ENCODE data around the gene SLC24A3. TPM values are rescaled to one million over a fixed set of nuclear protein-coding genes. Genes with fewer than 3 reads are reported as not detected.

The SLC24A3 gene
- total RNA-seq, 1 donor from 2014 or later: 0.79 TPM

DNA sequence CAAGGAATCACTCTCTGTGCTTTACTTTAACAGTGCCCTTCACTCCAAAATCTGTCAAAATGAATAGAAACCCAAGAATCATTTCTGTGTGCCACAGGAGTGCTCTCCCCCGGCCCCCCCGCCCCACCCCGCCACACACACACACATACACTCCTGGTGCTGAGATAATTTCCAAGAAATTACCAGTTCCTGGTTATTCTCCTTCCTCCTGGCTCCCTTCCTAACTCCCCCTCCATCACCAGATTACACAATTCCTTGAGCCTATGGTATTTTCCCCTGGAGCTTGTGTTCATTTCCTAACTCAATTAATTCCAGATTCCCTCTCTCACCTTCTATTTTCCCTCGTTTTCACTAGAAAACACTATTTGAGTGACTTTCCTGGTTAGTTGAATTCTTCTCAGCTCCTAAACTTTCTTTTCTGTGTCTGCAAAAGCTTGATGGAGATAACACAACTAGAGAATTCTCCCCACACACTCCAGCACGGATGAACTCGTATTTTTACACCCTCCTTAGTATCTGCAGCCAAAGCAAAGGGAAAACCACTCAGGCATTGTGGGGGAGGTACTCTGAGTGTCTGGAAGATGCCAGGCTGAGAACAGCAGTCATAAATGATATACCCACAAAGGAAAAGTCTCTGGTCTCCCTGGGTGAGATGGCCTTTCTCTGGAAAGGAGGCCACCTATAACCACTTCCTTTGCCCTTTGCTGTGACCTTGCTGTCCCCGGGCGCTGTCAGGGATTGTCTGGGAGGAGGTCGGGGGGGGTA, 1.9 kb upstream of the SLC24A3 start:
- Mint-ChIP-seq H3K9me3 (ENCODE audit: unreplicated experiment) (no peaks in the 10 kb centered on the region), H3K36me3 (ENCODE audit: low read depth, unreplicated experiment) (no peaks in the 10 kb centered on the region), H3K27me3 (ENCODE audit: low read depth, unreplicated experiment) (peaks cover 54% of the 10 kb centered on the region), H3K27ac (ENCODE audit: unreplicated experiment) (no peak overlapping the region), H3K4me3 (ENCODE audit: unreplicated experiment) (no peak overlapping the region), H3K4me1 (ENCODE audit: low read depth, unreplicated experiment) (peaks cover 5% of the 10 kb centered on the region)
- no peaks in the 10 kb centered on the region for H3K79me2 ChIP-seq (ENCODE audit: insufficient read depth, low read length)
- no peaks in the 10 kb centered on the region for H4K20me1 ChIP-seq (ENCODE audit: insufficient read depth, low read length)
- no peaks in the 10 kb centered on the region for H3K36me3 ChIP-seq (ENCODE audit: insufficient read depth, low read length)
- no peak overlapping the region for H3K4me2 ChIP-seq (ENCODE audit: low read length)
- no peak overlapping the region for H3K27ac ChIP-seq (ENCODE audit: low read depth, low read length)
- H3K9ac ChIP-seq (ENCODE audit: low read length): no peak overlapping the region
- no peak overlapping the region for H3K4me3 ChIP-seq (ENCODE audit: insufficient read depth, low read depth, low read length)
- FAIRE-seq (no peak), DNase-seq (ENCODE audit: low read depth) (no peak)
- no peaks in the 10 kb centered on the region for H3K4me1 ChIP-seq (ENCODE audit: insufficient read depth, low read length)
- TF ChIP-seq, protein P1, sequence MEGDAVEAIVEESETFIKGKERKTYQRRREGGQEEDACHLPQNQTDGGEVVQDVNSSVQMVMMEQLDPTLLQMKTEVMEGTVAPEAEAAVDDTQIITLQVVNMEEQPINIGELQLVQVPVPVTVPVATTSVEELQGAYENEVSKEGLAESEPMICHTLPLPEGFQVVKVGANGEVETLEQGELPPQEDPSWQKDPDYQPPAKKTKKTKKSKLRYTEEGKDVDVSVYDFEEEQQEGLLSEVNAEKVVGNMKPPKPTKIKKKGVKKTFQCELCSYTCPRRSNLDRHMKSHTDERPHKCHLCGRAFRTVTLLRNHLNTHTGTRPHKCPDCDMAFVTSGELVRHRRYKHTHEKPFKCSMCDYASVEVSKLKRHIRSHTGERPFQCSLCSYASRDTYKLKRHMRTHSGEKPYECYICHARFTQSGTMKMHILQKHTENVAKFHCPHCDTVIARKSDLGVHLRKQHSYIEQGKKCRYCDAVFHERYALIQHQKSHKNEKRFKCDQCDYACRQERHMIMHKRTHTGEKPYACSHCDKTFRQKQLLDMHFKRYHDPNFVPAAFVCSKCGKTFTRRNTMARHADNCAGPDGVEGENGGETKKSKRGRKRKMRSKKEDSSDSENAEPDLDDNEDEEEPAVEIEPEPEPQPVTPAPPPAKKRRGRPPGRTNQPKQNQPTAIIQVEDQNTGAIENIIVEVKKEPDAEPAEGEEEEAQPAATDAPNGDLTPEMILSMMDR (IDR thresholded peaks at IDR 0.05; ENCODE audit: insufficient read depth, low read depth, low read length): no peak
- no peak for TF ChIP-seq EZH2 (IDR thresholded peaks at IDR 0.05; ENCODE audit: insufficient read depth, low read length)
- no peaks in the 10 kb centered on the region for H3K9me3 ChIP-seq (ENCODE audit: insufficient read depth, low read depth, low read length)
- H3K27me3 ChIP-seq (ENCODE audit: insufficient read depth, low read length): peaks cover 26% of the 10 kb centered on the region
- H2AFZ ChIP-seq (ENCODE audit: low read depth, low read length): no peak overlapping the region

DNA sequence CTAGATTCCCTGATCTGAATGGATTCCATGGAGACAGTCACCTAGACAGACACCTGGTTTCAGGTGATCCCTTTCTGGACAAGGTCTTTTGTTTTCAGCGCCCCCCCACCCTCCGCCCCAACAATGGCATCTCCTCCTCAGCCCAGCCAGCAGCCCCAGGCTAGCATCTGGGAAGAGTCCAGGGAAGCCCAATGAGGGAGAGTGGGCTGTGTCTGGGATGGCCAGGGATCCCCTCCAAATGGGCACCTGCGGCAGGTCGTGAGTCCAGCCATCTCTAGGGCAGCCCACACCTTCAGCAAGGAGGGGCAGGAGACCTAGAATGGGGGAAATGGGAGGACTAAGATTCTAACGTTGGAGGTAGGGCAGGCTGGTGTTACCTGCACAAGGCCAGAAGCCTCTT, 1.2 kb upstream of the SLC24A3 start:
- Mint-ChIP-seq H3K27ac (ENCODE audit: unreplicated experiment) (no peak overlapping the region), H3K36me3 (ENCODE audit: low read depth, unreplicated experiment) (no peaks in the 10 kb centered on the region), H3K9me3 (ENCODE audit: unreplicated experiment) (no peaks in the 10 kb centered on the region), H3K4me3 (ENCODE audit: unreplicated experiment) (peak overlapping the region; percentile 57), H3K4me1 (ENCODE audit: low read depth, unreplicated experiment) (peaks cover 5% of the 10 kb centered on the region), H3K27me3 (ENCODE audit: low read depth, unreplicated experiment) (peaks cover 53% of the 10 kb centered on the region)
- Histone ChIP-seq H3K27me3 (ENCODE audit: insufficient read depth, low read length) (peaks cover 28% of the 10 kb centered on the region), H3K4me2 (ENCODE audit: low read length) (peak overlapping the region; percentile 71), H3K9me3 (ENCODE audit: insufficient read depth, low read depth, low read length) (no peaks in the 10 kb centered on the region), H3K4me3 (ENCODE audit: insufficient read depth, low read depth, low read length) (no peak overlapping the region), H3K36me3 (ENCODE audit: insufficient read depth, low read length) (no peaks in the 10 kb centered on the region), H3K27ac (ENCODE audit: low read depth, low read length) (no peak overlapping the region), H3K4me1 (ENCODE audit: insufficient read depth, low read length) (no peaks in the 10 kb centered on the region), H3K9ac (ENCODE audit: low read length) (no peak overlapping the region), H3K79me2 (ENCODE audit: insufficient read depth, low read length) (no peaks in the 10 kb centered on the region), H2AFZ (ENCODE audit: low read depth, low read length) (no peak overlapping the region), H4K20me1 (ENCODE audit: insufficient read depth, low read length) (no peaks in the 10 kb centered on the region)
- no peak for FAIRE-seq
- DNase-seq (ENCODE audit: low read depth): no peak
- no peak for TF ChIP-seq EZH2 (IDR thresholded peaks at IDR 0.05; ENCODE audit: insufficient read depth, low read length)
- TF ChIP-seq, protein P1 (IDR thresholded peaks at IDR 0.05; ENCODE audit: insufficient read depth, low read depth, low read length): no peak

All from astrocyte (in vitro differentiated cells and primary cell).